GM12878 (cell line): ENCODE data around the gene CDH4. TPM values are rescaled to one million over a fixed set of nuclear protein-coding genes. Genes with fewer than 3 reads are reported as not detected.

Source experiments
- ATAC-seq: fragments of 200-7000 bp; cut with Tn5 transposase; 3 replicates; pipeline ENCODE4 v1.9.1; 2020; ENCODE audit warnings: mild to moderate bottlenecking, moderate library complexity
- BruUV-seq: library from RNA; stranded (reverse); fragments of 400-500 nt; replicated peaks from 2 replicates; lab custom pipeline; 2021; lab: Mats Ljungman, UMichigan
- CTCF ChIA-PET: fragments of 300-600 bp; sonication (Branson Sonifier 250); formaldehyde crosslinking; extraction: SDS; loops from one replicate; lab custom pipeline; 2021; ENCODE audit warnings: inconsistent platforms; lab: Yijun Ruan, JAX
- POLR2A ChIA-PET: fragments of 350-600 bp; formaldehyde crosslinking; extraction: SDS; loops from one replicate; lab custom pipeline; 2021; ENCODE audit warnings: inconsistent platforms; lab: Charles Lee
- RAD21 ChIA-PET: fragments of 300-600 bp; sonication (Branson Sonifier 250); formaldehyde crosslinking; loops from one replicate; lab custom pipeline; 2023; ENCODE audit warnings: antibody characterized with exemption; ENCODE audit not compliant: unreplicated experiment; lab: Charles Lee
- SMC1A ChIA-PET: fragments of 300-600 bp; sonication (Branson Sonifier 250); formaldehyde crosslinking; loops from one replicate; lab custom pipeline; 2023; ENCODE audit not compliant: unreplicated experiment, uncharacterized antibody; lab: Charles Lee
- DNase-seq: peaks from one replicate; pipeline ENCODE4 v3.0.0-alpha.2; 2011; ENCODE audit warnings: low read depth, low spot score
- FAIRE-seq: peaks from 3 replicates; lab custom pipeline; 2011; peaks lifted over from hg19 to GRCh38; lab: Jason Lieb, UNC
- H2AFZ ChIP-seq: 2 replicates; pipeline ENCODE4 v1.6.0; 2011; ENCODE audit warnings: low read depth, low read length, control low read depth; ENCODE audit not compliant: control insufficient read depth
- H3K27ac ChIP-seq: 2 replicates; pipeline ENCODE4 v1.5.1; 2011; ENCODE audit warnings: control low read depth; ENCODE audit not compliant: control insufficient read depth, insufficient read depth
- H3K27me3 ChIP-seq, 2 experiments: replicated peaks in 1 of 2; 2 replicates each; pipeline versions ENCODE4 v1.6.0 to v1.6.1; 2011; ENCODE audit warnings: low read length in 1 of 2; ENCODE audit not compliant: control insufficient read depth in 2 of 2, insufficient read depth in 2 of 2
- H3K36me3 ChIP-seq, 2 experiments: 2 replicates each; pipeline ENCODE4 v1.5.1; 2011; ENCODE audit warnings: low read length in 1 of 2; ENCODE audit not compliant: control insufficient read depth in 2 of 2, insufficient read depth in 2 of 2
- H3K4me1 ChIP-seq: 2 replicates; pipeline ENCODE4 v1.6.1; 2011; ENCODE audit warnings: mild to moderate bottlenecking, low read length, moderate library complexity, mixed read lengths; ENCODE audit not compliant: control insufficient read depth, insufficient read depth
- H3K4me2 ChIP-seq: 2 replicates; pipeline ENCODE4 v1.6.0; 2011; ENCODE audit warnings: control low read depth; ENCODE audit not compliant: control insufficient read depth, insufficient read depth
- H3K4me3 ChIP-seq: fragments of 200-600 bp; sonication (generic); 2 replicates; pipeline ENCODE4 v1.5.1; 2016
- H3K79me2 ChIP-seq: 2 replicates; pipeline ENCODE4 v1.6.0; 2011; ENCODE audit warnings: low read length; ENCODE audit not compliant: control insufficient read depth, insufficient read depth
- H3K9ac ChIP-seq: 2 replicates; pipeline ENCODE4 v1.8.0; 2011; ENCODE audit warnings: low read length, control low read depth, mixed read lengths; ENCODE audit not compliant: control insufficient read depth, insufficient read depth
- H3K9me3 ChIP-seq: replicated peaks from 3 replicates; pipeline ENCODE4 v1.5.1; 2011; ENCODE audit warnings: mild to moderate bottlenecking, low read length; ENCODE audit not compliant: control insufficient read depth, insufficient read depth
- H4K20me1 ChIP-seq: 2 replicates; pipeline ENCODE4 v1.6.0; 2011; ENCODE audit not compliant: control insufficient read depth, insufficient read depth
- CBX5 ChIP-seq: sonication (generic); IDR thresholded peaks from 2 replicates; pipeline ENCODE4 v1.6.1; 2016; ENCODE audit warnings: low read depth, moderate library complexity, mild to moderate bottlenecking, inconsistent platforms
- EGR1 ChIP-seq, 2 experiments: IDR thresholded peaks; 1 replicate in 1 of 2; 2 replicates in 1 of 2; pipeline ENCODE4 v1.6.1; 2011 to 2012; ENCODE audit warnings: low read depth in 2 of 2, low read length in 2 of 2, borderline replicate concordance in 1 of 2, mild to moderate bottlenecking in 1 of 2, moderate library complexity in 1 of 2
- MYC ChIP-seq: IDR thresholded peaks from 2 replicates; pipeline ENCODE4 v1.6.1; 2011; ENCODE audit warnings: mild to moderate bottlenecking, low read length, moderate library complexity, inconsistent platforms; ENCODE audit not compliant: insufficient read depth, insufficient replicate concordance, insufficient read length, severe bottlenecking
- ZBTB40 ChIP-seq: fragments of 450-650 bp; IDR thresholded peaks from 2 replicates; pipeline ENCODE4 v1.6.1; 2016; ENCODE audit warnings: mild to moderate bottlenecking, moderate library complexity, borderline replicate concordance
- WGBS: methylation state at CpG from one replicate; pipeline ENCODE4 v1.1.6; 2016; ENCODE audit warnings: low lambda C conversion rate; ENCODE audit not compliant: insufficient replicate concordance, insufficient coverage; ENCODE audit errors: missing lambda C conversion rate; 5-methylcytosine and 5-hydroxymethylcytosine counted together
- in situ Hi-C: fragments of 300-500 bp; cut with MboI; formaldehyde crosslinking; loops from 9 replicates; pipeline ENCODE4 v1.14.3; 2018; ENCODE audit warnings: mixed read lengths
- intact Hi-C: fragments of 100-400 bp; cut with micrococcal nuclease; formaldehyde crosslinking; loops from one replicate; pipeline ENCODE4 v1.14.2; 2022; ENCODE audit not compliant: unreplicated experiment
- polyA plus RNA-seq, 11 experiments: library from polyadenylated mRNA; depleted of rRNA in 4 of 11; unstranded in 6 of 11; stranded (reverse) in 5 of 11; fragments of >200 nt; fragmentation: Nextera tagmentation in 4 of 11; fragmentation: Illumina TruSeq in 1 of 11; extraction: Ambion mirVana in 4 of 11; extraction: Trizol in 1 of 11; gene quantifications; 1 replicate in 1 of 11; 2 replicates in 10 of 11; pipeline versions ENCODE4 v1.2.1 to v1.2.3, GENCODE V29; 2011 to 2016; ENCODE audit warnings: inconsistent platforms in 2 of 11, missing spikeins in 2 of 11, low read depth in 1 of 11
- total RNA-seq, 4 experiments: library from RNA; depleted of rRNA in 3 of 4; stranded (reverse); fragments of >200 nt in 3 of 4; fragmentation: Illumina TruSeq in 1 of 4; extraction: Trizol in 1 of 4; gene quantifications; 2 replicates each; pipeline versions ENCODE4 v1.2.1 to v1.2.3, GENCODE V29; 2013 to 2021
- TF ChIP-seq, protein P1 (sequence below): IDR thresholded peaks from 2 replicates; pipeline ENCODE4 v1.6.1; 2012; ENCODE audit warnings: low read depth, low read length, improper control_type of control experiment

CDH4 gene
- total and polyA plus RNA-seq, 10 of the 15 experiments (the other 5 are each of a cell fraction or from before 2014, with no cell fraction given) = not detected

DNA sequence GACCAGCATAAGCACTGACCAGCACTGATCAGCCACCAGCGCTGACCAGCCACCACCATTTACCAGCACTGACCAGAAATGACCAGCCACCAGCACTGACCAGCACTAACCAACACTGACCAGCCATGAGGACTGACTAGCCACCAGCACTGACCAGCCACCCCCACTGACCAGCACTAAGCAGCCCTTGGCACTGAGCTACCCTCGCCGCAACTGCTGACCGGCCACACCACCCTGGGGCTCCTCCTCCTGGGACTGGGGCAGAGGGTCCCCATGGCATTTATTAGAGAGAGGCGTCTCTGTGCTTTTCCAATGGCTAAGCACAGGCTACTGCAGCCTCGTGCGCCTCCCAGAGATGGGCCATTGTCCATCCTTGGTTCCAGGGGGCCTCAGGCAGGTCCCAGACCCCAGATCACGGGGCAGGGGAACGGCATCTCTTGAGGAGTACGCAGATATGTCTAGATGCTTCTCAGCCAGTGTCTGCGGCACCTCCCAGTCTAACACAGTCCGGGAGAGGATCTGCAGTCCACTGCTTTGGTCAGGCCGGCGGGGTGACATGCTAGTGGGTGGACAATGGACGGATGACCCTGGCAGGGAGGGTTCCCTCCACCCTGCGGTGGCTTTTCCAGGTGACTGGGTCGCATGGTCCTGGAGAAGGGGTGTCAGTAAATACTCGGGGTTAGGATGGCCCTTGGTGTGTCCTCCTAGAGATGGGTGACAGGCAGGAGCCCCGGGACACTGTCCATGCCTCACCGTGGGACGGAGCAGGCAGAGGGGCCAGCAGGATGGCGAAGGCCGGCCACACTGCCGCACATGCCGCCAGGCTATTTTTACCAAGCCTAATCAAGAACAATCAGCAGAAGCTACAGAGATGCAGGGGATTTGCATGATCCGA, 645.6 kb downstream of the CDH4 start:
- Histone ChIP-seq H3K9ac (no peak overlapping the region), H3K79me2 (no peaks in the 10 kb centered on the region), H3K4me3 (no peak overlapping the region), H3K27me3 (no peaks in the 10 kb centered on the region), H4K20me1 (no peaks in the 10 kb centered on the region), H3K9me3 (no peaks in the 10 kb centered on the region), H3K36me3 (no peaks in the 10 kb centered on the region), H2AFZ (no peak overlapping the region), H3K4me1 (no peaks in the 10 kb centered on the region), H3K27ac (no peak overlapping the region), H3K4me2 (no peak overlapping the region)
- no peak for FAIRE-seq
- TF ChIP-seq CBX5 (no peak), MYC (no peak), ZBTB40 (no peak), EGR1 (IDR thresholded peaks at IDR 0.05; ENCODE audit: borderline replicate concordance in 1 of 2, low read depth in 2 of 2, low read length in 2 of 2) (no peak)
- TF ChIP-seq, protein P1, sequence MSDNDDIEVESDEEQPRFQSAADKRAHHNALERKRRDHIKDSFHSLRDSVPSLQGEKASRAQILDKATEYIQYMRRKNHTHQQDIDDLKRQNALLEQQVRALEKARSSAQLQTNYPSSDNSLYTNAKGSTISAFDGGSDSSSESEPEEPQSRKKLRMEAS = no peak
- SMC1A ChIA-PET = no interaction called here
- 38% methylated on average over 26 of the region's 26 CpGs for WGBS
- no peak for ATAC-seq
- CTCF ChIA-PET = no interaction called here
- in situ Hi-C loops = loop anchor here (5.0 kb wide), 1 partner anchor 1840 kb away; no protein-coding TSS in a partner anchor
- no TSS peak for BruUV-seq
- POLR2A ChIA-PET = no interaction called here
- RAD21 ChIA-PET = no interaction called here
- no peak for DNase-seq
- intact Hi-C loops = loop anchor here (5.0 kb wide), 1 partner anchor 1840 kb away; no protein-coding TSS in a partner anchor
